Measurements from ENCODE around the gene PARD3B. TPM values are rescaled to one million over a fixed set of nuclear protein-coding genes. Genes with fewer than 3 reads are reported as not detected.

The PARD3B gene
- total and polyA plus RNA-seq, 2 experiments from 2014 or later = 3.5 to 4.4 TPM

DNA sequence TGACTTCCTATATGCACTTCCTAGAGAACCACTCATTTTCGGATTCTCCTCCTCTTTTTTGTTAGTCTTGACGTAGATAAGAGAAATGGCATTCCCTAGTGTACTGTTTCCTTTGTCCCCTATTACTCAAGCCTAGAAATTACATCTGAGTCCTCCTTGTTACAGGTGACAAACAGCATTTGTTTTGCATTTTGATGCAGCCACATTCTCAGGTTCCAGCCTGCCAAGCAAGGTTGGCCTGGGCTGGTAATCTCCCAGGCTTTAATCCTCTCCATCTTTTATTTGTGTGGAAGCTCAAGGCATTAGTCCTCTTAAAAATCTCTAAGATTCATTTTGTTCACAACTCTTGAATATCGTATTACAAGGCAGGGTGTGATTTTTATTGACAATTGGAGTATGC is 819.0 kb downstream of the PARD3B start:
- ATAC-seq = peak; percentile 69
- Mint-ChIP-seq H3K36me3 (ENCODE audit: low read depth) (no peaks in the 10 kb centered on the region), H3K27ac (no peak overlapping the region; the same call in 1 of the 2 replicates), H3K9me3 (no peaks in the 10 kb centered on the region), H3K27me3 (ENCODE audit: insufficient read depth, low read depth, poor library complexity) (peaks cover 4% of the 10 kb centered on the region), H3K4me1 (peaks cover 16% of the 10 kb centered on the region), H3K4me3 (no peak overlapping the region)
- no peak overlapping the region for H3K27ac ChIP-seq (ENCODE audit: low read depth)
- H3K36me3 ChIP-seq (ENCODE audit: insufficient read depth) = no peaks in the 10 kb centered on the region
- H3K27me3 ChIP-seq (ENCODE audit: insufficient read depth) = no peaks in the 10 kb centered on the region
- H3K4me3 ChIP-seq = no peak overlapping the region
- H3K4me1 ChIP-seq (ENCODE audit: insufficient read depth) = peaks cover 5% of the 10 kb centered on the region; the same call in 1 of the 2 replicates
- H3K9me2 ChIP-seq (ENCODE audit: insufficient read depth) = no peaks in the 10 kb centered on the region
- DNase-seq (ENCODE audit: low spot score) = peak; percentile 62
- TF ChIP-seq STAT1 (IDR thresholded peaks at IDR 0.05; ENCODE audit: unreplicated experiment) (no peak), POLR2AphosphoS5 (IDR thresholded peaks at IDR 0.05; ENCODE audit: low read depth) (no peak), EZH2 (IDR thresholded peaks at IDR 0.05; ENCODE audit: low read depth, unreplicated experiment) (no peak), ZNF114 (CRISPR knock-in tag; IDR thresholded peaks at IDR 0.05) (no peak)
- TF ChIP-seq, protein P1, sequence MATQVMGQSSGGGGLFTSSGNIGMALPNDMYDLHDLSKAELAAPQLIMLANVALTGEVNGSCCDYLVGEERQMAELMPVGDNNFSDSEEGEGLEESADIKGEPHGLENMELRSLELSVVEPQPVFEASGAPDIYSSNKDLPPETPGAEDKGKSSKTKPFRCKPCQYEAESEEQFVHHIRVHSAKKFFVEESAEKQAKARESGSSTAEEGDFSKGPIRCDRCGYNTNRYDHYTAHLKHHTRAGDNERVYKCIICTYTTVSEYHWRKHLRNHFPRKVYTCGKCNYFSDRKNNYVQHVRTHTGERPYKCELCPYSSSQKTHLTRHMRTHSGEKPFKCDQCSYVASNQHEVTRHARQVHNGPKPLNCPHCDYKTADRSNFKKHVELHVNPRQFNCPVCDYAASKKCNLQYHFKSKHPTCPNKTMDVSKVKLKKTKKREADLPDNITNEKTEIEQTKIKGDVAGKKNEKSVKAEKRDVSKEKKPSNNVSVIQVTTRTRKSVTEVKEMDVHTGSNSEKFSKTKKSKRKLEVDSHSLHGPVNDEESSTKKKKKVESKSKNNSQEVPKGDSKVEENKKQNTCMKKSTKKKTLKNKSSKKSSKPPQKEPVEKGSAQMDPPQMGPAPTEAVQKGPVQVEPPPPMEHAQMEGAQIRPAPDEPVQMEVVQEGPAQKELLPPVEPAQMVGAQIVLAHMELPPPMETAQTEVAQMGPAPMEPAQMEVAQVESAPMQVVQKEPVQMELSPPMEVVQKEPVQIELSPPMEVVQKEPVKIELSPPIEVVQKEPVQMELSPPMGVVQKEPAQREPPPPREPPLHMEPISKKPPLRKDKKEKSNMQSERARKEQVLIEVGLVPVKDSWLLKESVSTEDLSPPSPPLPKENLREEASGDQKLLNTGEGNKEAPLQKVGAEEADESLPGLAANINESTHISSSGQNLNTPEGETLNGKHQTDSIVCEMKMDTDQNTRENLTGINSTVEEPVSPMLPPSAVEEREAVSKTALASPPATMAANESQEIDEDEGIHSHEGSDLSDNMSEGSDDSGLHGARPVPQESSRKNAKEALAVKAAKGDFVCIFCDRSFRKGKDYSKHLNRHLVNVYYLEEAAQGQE (IDR thresholded peaks at IDR 0.05; ENCODE audit: unreplicated experiment) = no peak
- TF ChIP-seq, protein P2, sequence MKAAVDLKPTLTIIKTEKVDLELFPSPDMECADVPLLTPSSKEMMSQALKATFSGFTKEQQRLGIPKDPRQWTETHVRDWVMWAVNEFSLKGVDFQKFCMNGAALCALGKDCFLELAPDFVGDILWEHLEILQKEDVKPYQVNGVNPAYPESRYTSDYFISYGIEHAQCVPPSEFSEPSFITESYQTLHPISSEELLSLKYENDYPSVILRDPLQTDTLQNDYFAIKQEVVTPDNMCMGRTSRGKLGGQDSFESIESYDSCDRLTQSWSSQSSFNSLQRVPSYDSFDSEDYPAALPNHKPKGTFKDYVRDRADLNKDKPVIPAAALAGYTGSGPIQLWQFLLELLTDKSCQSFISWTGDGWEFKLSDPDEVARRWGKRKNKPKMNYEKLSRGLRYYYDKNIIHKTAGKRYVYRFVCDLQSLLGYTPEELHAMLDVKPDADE (IDR thresholded peaks at IDR 0.05) = no peak
- TF ChIP-seq, protein P3, sequence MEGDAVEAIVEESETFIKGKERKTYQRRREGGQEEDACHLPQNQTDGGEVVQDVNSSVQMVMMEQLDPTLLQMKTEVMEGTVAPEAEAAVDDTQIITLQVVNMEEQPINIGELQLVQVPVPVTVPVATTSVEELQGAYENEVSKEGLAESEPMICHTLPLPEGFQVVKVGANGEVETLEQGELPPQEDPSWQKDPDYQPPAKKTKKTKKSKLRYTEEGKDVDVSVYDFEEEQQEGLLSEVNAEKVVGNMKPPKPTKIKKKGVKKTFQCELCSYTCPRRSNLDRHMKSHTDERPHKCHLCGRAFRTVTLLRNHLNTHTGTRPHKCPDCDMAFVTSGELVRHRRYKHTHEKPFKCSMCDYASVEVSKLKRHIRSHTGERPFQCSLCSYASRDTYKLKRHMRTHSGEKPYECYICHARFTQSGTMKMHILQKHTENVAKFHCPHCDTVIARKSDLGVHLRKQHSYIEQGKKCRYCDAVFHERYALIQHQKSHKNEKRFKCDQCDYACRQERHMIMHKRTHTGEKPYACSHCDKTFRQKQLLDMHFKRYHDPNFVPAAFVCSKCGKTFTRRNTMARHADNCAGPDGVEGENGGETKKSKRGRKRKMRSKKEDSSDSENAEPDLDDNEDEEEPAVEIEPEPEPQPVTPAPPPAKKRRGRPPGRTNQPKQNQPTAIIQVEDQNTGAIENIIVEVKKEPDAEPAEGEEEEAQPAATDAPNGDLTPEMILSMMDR (conservative IDR thresholded peaks at IDR 0.05; ENCODE audit: low read depth in 2 of 2) = no peak
- H2AFZ ChIP-seq = no peak overlapping the region
- no peaks in the 10 kb centered on the region for H3K79me2 ChIP-seq (replicated peaks; ENCODE audit: insufficient read depth)
- no peaks in the 10 kb centered on the region for H4K20me1 ChIP-seq (replicated peaks; ENCODE audit: insufficient read depth)
- no peak overlapping the region for H3K4me2 ChIP-seq
- no peaks in the 10 kb centered on the region for H3F3A ChIP-seq (replicated peaks; ENCODE audit: low read depth)

DNA sequence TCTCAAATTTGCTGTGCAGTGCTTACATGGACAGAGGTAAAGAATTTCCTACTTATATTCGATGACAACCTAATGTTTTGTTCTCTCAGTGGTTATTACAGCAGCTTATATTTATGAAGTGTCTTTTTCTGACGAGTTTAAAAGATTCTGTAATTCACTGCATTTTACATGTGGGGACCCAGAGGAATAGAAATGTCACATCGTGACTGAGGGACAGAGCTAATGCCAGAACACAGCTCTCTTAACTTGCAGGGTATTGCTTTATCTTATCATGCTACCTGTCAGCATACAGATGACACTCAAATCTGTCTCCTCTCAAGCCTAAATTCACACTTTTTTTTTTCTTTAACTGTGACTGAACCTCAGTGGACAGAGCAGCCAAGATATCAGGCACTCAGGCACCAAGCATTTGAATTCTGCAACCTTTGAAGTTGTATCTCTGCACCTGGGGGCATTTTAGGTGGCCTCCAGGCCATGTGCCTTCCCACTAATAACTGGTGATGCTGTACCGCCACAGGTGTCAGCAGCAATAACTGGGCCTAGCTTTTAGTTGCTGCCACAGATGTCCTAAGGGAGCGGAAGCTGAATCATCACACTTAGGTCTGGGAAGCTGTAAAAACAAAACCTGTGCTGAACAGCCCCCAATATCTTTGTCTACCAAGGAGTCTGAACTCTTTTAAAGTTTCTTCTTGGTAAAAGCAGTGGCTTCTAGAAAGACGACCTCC is 821.2 kb downstream of the PARD3B start:
- no peaks in the 10 kb centered on the region for H3K36me3 ChIP-seq (ENCODE audit: insufficient read depth)
- peaks cover 5% of the 10 kb centered on the region; the same call in 1 of the 2 replicates for H3K4me1 ChIP-seq (ENCODE audit: insufficient read depth)
- H3K27ac ChIP-seq (ENCODE audit: low read depth) = no peak overlapping the region
- no peaks in the 10 kb centered on the region for H3K79me2 ChIP-seq (replicated peaks; ENCODE audit: insufficient read depth)
- H3K27me3 ChIP-seq (ENCODE audit: insufficient read depth) = no peaks in the 10 kb centered on the region
- no peaks in the 10 kb centered on the region for H3K9me3 Mint-ChIP-seq
- no peak overlapping the region for H3K4me3 ChIP-seq
- DNase-seq (ENCODE audit: low spot score) = no peak
- TF ChIP-seq NANOG (IDR thresholded peaks at IDR 0.05; ENCODE audit: borderline replicate concordance) = no peak
- TF ChIP-seq, protein P2 (IDR thresholded peaks at IDR 0.05) = no peak
- no peak for TF ChIP-seq ZNF331 (CRISPR knock-in tag; IDR thresholded peaks at IDR 0.05; ENCODE audit: low read depth)
- H3K4me3 Mint-ChIP-seq = no peak overlapping the region
- no peak overlapping the region; the same call in 1 of the 2 replicates for H2AFZ ChIP-seq
- H3K4me2 ChIP-seq = no peak overlapping the region
- H4K20me1 ChIP-seq (replicated peaks; ENCODE audit: insufficient read depth) = no peaks in the 10 kb centered on the region
- H3K27me3 Mint-ChIP-seq (ENCODE audit: insufficient read depth, low read depth, poor library complexity) = peaks cover 4% of the 10 kb centered on the region
- H3K4me1 Mint-ChIP-seq = peaks cover 7% of the 10 kb centered on the region
- H3F3A ChIP-seq (replicated peaks; ENCODE audit: low read depth) = no peaks in the 10 kb centered on the region
- ATAC-seq = no peak
- no peak overlapping the region for H3K27ac Mint-ChIP-seq
- no peaks in the 10 kb centered on the region for H3K36me3 Mint-ChIP-seq (ENCODE audit: low read depth)
- no peaks in the 10 kb centered on the region for H3K9me2 ChIP-seq (ENCODE audit: insufficient read depth)
